ENCODE data around the gene ATXN3.
"Not testable (repeated sequence)": the region's sequence is repeated elsewhere in the genome, so short reads cannot be mapped to it uniquely, and the experiment has no call there.

Gene ATXN3

GRCh38 chr14:92093320-92093719 lies 13.1 kb downstream of the ATXN3 start:
- in situ Hi-C loops (cut with MboI; ENCODE audit: low sequenced_read_pairs, unreplicated experiment): no loop called here
- DNase-seq (ENCODE audit: low spot score): no peak
- TF ChIP-seq CTCF (IDR thresholded peaks at IDR 0.05; ENCODE audit: borderline replicate concordance, control extremely low read depth, extremely low read depth, insufficient read depth, missing control alignments): peak; percentile 19

GRCh38 chr14:92088494-92088893 lies 17.9 kb downstream of the ATXN3 start:
- no peak for TF ChIP-seq CTCF (IDR thresholded peaks at IDR 0.05; ENCODE audit: borderline replicate concordance, control extremely low read depth, extremely low read depth, insufficient read depth, missing control alignments)
- in situ Hi-C loops (cut with MboI; ENCODE audit: low sequenced_read_pairs, unreplicated experiment): no loop called here
- no peak for DNase-seq (ENCODE audit: low spot score)

- no peak for DNase-seq (ENCODE audit: low spot score)
- TF ChIP-seq CTCF (IDR thresholded peaks at IDR 0.05; ENCODE audit: borderline replicate concordance, control extremely low read depth, extremely low read depth, insufficient read depth, missing control alignments): no peak
- in situ Hi-C loops (cut with MboI; ENCODE audit: low sequenced_read_pairs, unreplicated experiment): no loop called here
These were observed 31.8 kb downstream of the ATXN3 start for GRCh38 chr14:92074555-92074954.

GRCh38 chr14:92058006-92058917 lies 48.1 kb downstream of the ATXN3 start:
- DNase-seq (ENCODE audit: low spot score): no peak
- in situ Hi-C loops (cut with MboI; ENCODE audit: low sequenced_read_pairs, unreplicated experiment): no loop called here
- TF ChIP-seq CTCF (IDR thresholded peaks at IDR 0.05; ENCODE audit: borderline replicate concordance, control extremely low read depth, extremely low read depth, insufficient read depth, missing control alignments): no peak

- DNase-seq (ENCODE audit: low spot score): no peak
- no peak for TF ChIP-seq CTCF (IDR thresholded peaks at IDR 0.05; ENCODE audit: borderline replicate concordance, control extremely low read depth, extremely low read depth, insufficient read depth, missing control alignments)
- in situ Hi-C loops (cut with MboI; ENCODE audit: low sequenced_read_pairs, unreplicated experiment): no loop called here
These were observed 56.6 kb downstream of the ATXN3 start for GRCh38 chr14:92049781-92050180.

- in situ Hi-C loops (cut with MboI; ENCODE audit: low sequenced_read_pairs, unreplicated experiment); DNase-seq (ENCODE audit: low spot score): not testable (repeated sequence)
These were observed 57.2 kb downstream of the ATXN3 start for GRCh38 chr14:92049221-92049620.

- DNase-seq (ENCODE audit: low spot score): not testable (repeated sequence)
These were observed 60.5 kb downstream of the ATXN3 start for GRCh38 chr14:92045904-92046303.

GRCh38 chr14:92041766-92042165 lies 64.6 kb downstream of the ATXN3 start:
- DNase-seq (ENCODE audit: low spot score); in situ Hi-C loops (cut with MboI; ENCODE audit: low sequenced_read_pairs, unreplicated experiment): not testable (repeated sequence)

More at GRCh38 chr14:92045904-92046303, 60.5 kb downstream of the ATXN3 start:
- in situ Hi-C loops (cut with MboI; ENCODE audit: low sequenced_read_pairs, unreplicated experiment): not testable (repeated sequence)
